GM23338 (cell line): ENCODE results near the gene RSPH4A. TPM values are rescaled to one million over a fixed set of nuclear protein-coding genes. Genes with fewer than 3 reads are reported as not detected.
A peak's percentile ranks its signal among the peaks of the same experiment; 100 is the strongest.

Experiments used
- ATAC-seq: fragments of 200-7000 bp; cut with Tn5 transposase; 3 replicates; pipeline ENCODE4 v1.9.1; 2020
- DNase-seq: peaks from one replicate; pipeline ENCODE4 v3.0.0-alpha.2; 2015; ENCODE audit warnings: low spot score
- H2AFZ ChIP-seq: fragments of 200-600 bp; sonication (generic); 2 replicates; pipeline ENCODE4 v1.8.0; 2016; ENCODE audit warnings: antibody characterized with exemption, mild to moderate bottlenecking, moderate library complexity
- H3F3A ChIP-seq: fragments of 200-600 bp; sonication (generic); replicated peaks from 2 replicates; pipeline ENCODE4 v1.8.0; 2017; ENCODE audit warnings: antibody characterized with exemption, mixed run types, low read depth
- H3K27ac ChIP-seq: fragments of 200-600 bp; sonication (generic); 2 replicates; pipeline ENCODE4 v1.6.1; 2016; ENCODE audit warnings: low read depth
- H3K27me3 ChIP-seq: fragments of 200-600 bp; sonication (generic); 2 replicates; pipeline ENCODE4 v1.8.0; 2016; ENCODE audit warnings: mild to moderate bottlenecking, mixed run types, moderate library complexity; ENCODE audit not compliant: insufficient read depth
- H3K36me3 ChIP-seq: fragments of 200-600 bp; sonication (generic); 2 replicates; pipeline ENCODE4 v1.8.0; 2016; ENCODE audit warnings: mild to moderate bottlenecking; ENCODE audit not compliant: insufficient read depth
- H3K4me1 ChIP-seq: fragments of 200-600 bp; sonication (generic); 2 replicates; pipeline ENCODE4 v1.8.0; 2016; ENCODE audit warnings: mild to moderate bottlenecking, moderate library complexity; ENCODE audit not compliant: insufficient read depth
- H3K4me2 ChIP-seq: fragments of 200-600 bp; sonication (generic); 2 replicates; pipeline ENCODE4 v1.7.1; 2017; ENCODE audit warnings: mixed run types
- H3K4me3 ChIP-seq: fragments of 200-600 bp; sonication (generic); 2 replicates; pipeline ENCODE4 v1.6.1; 2016; ENCODE audit warnings: mixed run types
- H3K79me2 ChIP-seq: fragments of 200-600 bp; sonication (generic); replicated peaks from 2 replicates; pipeline ENCODE4 v1.8.0; 2017; ENCODE audit warnings: mild to moderate bottlenecking; ENCODE audit not compliant: insufficient read depth
- H3K9me2 ChIP-seq: fragments of 200-600 bp; sonication (generic); 2 replicates; pipeline ENCODE4 v1.8.0; 2017; ENCODE audit not compliant: insufficient read depth
- H4K20me1 ChIP-seq: fragments of 200-600 bp; sonication (generic); replicated peaks from 2 replicates; pipeline ENCODE4 v1.8.0; 2017; ENCODE audit warnings: mild to moderate bottlenecking; ENCODE audit not compliant: insufficient read depth
- H3K27ac Mint-ChIP-seq: 2 replicates; pipeline ENCODE4 v1.8.0; 2020; ENCODE audit warnings: inconsistent platforms, mild to moderate bottlenecking, moderate library complexity, mixed read lengths
- H3K27me3 Mint-ChIP-seq: 3 replicates; pipeline ENCODE4 v1.8.0; 2022; ENCODE audit warnings: low read depth, mild to moderate bottlenecking, moderate library complexity, mixed read lengths, inconsistent platforms; ENCODE audit not compliant: insufficient read depth, poor library complexity
- H3K36me3 Mint-ChIP-seq: 3 replicates; pipeline ENCODE4 v1.8.0; 2021; ENCODE audit warnings: low read depth, mild to moderate bottlenecking, inconsistent platforms, moderate library complexity, mixed read lengths
- H3K4me1 Mint-ChIP-seq: 3 replicates; pipeline ENCODE4 v1.8.0; 2020; ENCODE audit warnings: mild to moderate bottlenecking, inconsistent platforms, mixed read lengths
- H3K4me3 Mint-ChIP-seq: 3 replicates; pipeline ENCODE4 v1.8.0; 2021; ENCODE audit warnings: moderate library complexity, mild to moderate bottlenecking, inconsistent platforms, mixed read lengths
- H3K9me3 Mint-ChIP-seq: 3 replicates; pipeline ENCODE4 v1.8.0; 2020; ENCODE audit warnings: moderate library complexity, mild to moderate bottlenecking, inconsistent platforms, mixed read lengths
- CREB1 ChIP-seq: fragments of 250-450 bp; sonication (Bioruptor Pico); IDR thresholded peaks from 2 replicates; pipeline ENCODE4 v1.5.0; 2020; ENCODE audit warnings: low read depth, mild to moderate bottlenecking, moderate library complexity
- EZH2phosphoT487 ChIP-seq: fragments of 200-600 bp; sonication (generic); IDR thresholded peaks from one replicate; pipeline ENCODE4 v1.8.1; 2018; ENCODE audit warnings: antibody characterized with exemption; ENCODE audit not compliant: unreplicated experiment
- JUNB ChIP-seq: IDR thresholded peaks from one replicate; pipeline ENCODE4 v1.6.1; 2016; ENCODE audit warnings: antibody characterized with exemption; ENCODE audit not compliant: unreplicated experiment
- NANOG ChIP-seq: IDR thresholded peaks from 2 replicates; pipeline ENCODE4 v1.6.1; 2016; ENCODE audit warnings: antibody characterized with exemption, borderline replicate concordance
- POLR2AphosphoS5 ChIP-seq: IDR thresholded peaks from 2 replicates; pipeline ENCODE4 v1.6.1; 2016; ENCODE audit warnings: antibody characterized with exemption, low read depth
- STAT1 ChIP-seq: IDR thresholded peaks from one replicate; pipeline ENCODE4 v1.6.1; 2016; ENCODE audit warnings: antibody characterized with exemption; ENCODE audit not compliant: unreplicated experiment
- ZNF114 ChIP-seq: fragments of 250-450 bp; sonication (Bioruptor Pico); IDR thresholded peaks from 2 replicates; pipeline ENCODE4 v1.5.0; 2020; ENCODE audit warnings: mild to moderate bottlenecking, moderate library complexity
- polyA plus RNA-seq: library from polyadenylated mRNA; unstranded; fragments of >200 nt; fragmentation: Nextera tagmentation; extraction: Ambion mirVana; gene quantifications from 2 replicates; pipeline ENCODE4 v1.2.1, GENCODE V29; 2016
- total RNA-seq: library from RNA; depleted of rRNA; stranded (reverse); fragments of >200 nt; shearing (Covaris generic); gene quantifications from 2 replicates; pipeline ENCODE4 v1.2.3, GENCODE V29; 2014
- TF ChIP-seq, protein P1 (sequence below): fragments of 250-450 bp; sonication (Bioruptor Pico); IDR thresholded peaks from 2 replicates; pipeline ENCODE4 v1.5.0; 2020; ENCODE audit warnings: mild to moderate bottlenecking, moderate library complexity
- TF ChIP-seq, protein P2 (sequence below): IDR thresholded peaks from 2 replicates; pipeline ENCODE4 v1.6.1; 2016; ENCODE audit warnings: antibody characterized with exemption

Gene RSPH4A
- total and polyA plus RNA-seq, 2 experiments from 2014 or later: 0.52 to 1.0 TPM

- ATAC-seq: peak; percentile 97
- H3K9me3 Mint-ChIP-seq: no peaks in the 10 kb centered on the region; the same call in 2 of the 3 replicates
- no peaks in the 10 kb centered on the region for H4K20me1 ChIP-seq
- peak within 1 kb of the TSS; percentile 96 for H2AFZ ChIP-seq
- peak; percentile 99 for DNase-seq
- H3K27me3 Mint-ChIP-seq: peaks cover 2% of the 10 kb centered on the region
- H3K27ac ChIP-seq: peak within 1 kb of the TSS; percentile 94
- H3K79me2 ChIP-seq: peaks cover 46% of the 10 kb centered on the region
- H3K4me1 Mint-ChIP-seq: peaks cover 7% of the 10 kb centered on the region
- peak within 1 kb of the TSS; percentile 95 for H3K4me3 ChIP-seq
- H3K27ac Mint-ChIP-seq: peak within 1 kb of the TSS; percentile 100
- peak within 1 kb of the TSS; percentile 100 for H3K4me3 Mint-ChIP-seq
- H3K36me3 Mint-ChIP-seq: no peaks in the 10 kb centered on the region
- H3F3A ChIP-seq: peaks cover 11% of the 10 kb centered on the region
- TF ChIP-seq ZNF114 (CRISPR knock-in tag) (no peak), JUNB (no peak), CREB1 (CRISPR knock-in tag) (peak; percentile 81), STAT1 (no peak), EZH2phosphoT487 (no peak), POLR2AphosphoS5 (peak; percentile 92), NANOG (no peak)
- TF ChIP-seq, protein P1, sequence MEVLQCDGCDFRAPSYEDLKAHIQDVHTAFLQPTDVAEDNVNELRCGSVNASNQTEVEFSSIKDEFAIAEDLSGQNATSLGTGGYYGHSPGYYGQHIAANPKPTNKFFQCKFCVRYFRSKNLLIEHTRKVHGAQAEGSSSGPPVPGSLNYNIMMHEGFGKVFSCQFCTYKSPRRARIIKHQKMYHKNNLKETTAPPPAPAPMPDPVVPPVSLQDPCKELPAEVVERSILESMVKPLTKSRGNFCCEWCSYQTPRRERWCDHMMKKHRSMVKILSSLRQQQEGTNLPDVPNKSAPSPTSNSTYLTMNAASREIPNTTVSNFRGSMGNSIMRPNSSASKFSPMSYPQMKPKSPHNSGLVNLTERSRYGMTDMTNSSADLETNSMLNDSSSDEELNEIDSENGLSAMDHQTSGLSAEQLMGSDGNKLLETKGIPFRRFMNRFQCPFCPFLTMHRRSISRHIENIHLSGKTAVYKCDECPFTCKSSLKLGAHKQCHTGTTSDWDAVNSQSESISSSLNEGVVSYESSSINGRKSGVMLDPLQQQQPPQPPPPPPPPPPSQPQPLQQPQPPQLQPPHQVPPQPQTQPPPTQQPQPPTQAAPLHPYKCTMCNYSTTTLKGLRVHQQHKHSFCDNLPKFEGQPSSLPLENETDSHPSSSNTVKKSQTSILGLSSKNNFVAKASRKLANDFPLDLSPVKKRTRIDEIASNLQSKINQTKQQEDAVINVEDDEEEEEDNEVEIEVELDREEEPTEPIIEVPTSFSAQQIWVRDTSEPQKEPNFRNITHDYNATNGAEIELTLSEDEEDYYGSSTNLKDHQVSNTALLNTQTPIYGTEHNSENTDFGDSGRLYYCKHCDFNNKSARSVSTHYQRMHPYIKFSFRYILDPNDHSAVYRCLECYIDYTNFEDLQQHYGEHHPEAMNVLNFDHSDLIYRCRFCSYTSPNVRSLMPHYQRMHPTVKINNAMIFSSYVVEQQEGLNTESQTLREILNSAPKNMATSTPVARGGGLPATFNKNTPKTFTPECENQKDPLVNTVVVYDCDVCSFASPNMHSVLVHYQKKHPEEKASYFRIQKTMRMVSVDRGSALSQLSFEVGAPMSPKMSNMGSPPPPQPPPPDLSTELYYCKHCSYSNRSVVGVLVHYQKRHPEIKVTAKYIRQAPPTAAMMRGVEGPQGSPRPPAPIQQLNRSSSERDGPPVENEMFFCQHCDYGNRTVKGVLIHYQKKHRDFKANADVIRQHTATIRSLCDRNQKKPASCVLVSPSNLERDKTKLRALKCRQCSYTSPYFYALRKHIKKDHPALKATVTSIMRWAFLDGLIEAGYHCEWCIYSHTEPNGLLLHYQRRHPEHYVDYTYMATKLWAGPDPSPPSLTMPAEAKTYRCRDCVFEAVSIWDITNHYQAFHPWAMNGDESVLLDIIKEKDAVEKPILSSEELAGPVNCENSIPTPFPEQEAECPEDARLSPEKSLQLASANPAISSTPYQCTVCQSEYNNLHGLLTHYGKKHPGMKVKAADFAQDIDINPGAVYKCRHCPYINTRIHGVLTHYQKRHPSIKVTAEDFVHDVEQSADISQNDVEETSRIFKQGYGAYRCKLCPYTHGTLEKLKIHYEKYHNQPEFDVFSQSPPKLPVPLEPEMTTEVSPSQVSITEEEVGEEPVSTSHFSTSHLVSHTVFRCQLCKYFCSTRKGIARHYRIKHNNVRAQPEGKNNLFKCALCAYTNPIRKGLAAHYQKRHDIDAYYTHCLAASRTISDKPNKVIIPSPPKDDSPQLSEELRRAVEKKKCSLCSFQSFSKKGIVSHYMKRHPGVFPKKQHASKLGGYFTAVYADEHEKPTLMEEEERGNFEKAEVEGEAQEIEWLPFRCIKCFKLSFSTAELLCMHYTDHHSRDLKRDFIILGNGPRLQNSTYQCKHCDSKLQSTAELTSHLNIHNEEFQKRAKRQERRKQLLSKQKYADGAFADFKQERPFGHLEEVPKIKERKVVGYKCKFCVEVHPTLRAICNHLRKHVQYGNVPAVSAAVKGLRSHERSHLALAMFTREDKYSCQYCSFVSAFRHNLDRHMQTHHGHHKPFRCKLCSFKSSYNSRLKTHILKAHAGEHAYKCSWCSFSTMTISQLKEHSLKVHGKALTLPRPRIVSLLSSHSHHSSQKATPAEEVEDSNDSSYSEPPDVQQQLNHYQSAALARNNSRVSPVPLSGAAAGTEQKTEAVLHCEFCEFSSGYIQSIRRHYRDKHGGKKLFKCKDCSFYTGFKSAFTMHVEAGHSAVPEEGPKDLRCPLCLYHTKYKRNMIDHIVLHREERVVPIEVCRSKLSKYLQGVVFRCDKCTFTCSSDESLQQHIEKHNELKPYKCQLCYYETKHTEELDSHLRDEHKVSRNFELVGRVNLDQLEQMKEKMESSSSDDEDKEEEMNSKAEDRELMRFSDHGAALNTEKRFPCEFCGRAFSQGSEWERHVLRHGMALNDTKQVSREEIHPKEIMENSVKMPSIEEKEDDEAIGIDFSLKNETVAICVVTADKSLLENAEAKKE: no peak
- TF ChIP-seq, protein P2, sequence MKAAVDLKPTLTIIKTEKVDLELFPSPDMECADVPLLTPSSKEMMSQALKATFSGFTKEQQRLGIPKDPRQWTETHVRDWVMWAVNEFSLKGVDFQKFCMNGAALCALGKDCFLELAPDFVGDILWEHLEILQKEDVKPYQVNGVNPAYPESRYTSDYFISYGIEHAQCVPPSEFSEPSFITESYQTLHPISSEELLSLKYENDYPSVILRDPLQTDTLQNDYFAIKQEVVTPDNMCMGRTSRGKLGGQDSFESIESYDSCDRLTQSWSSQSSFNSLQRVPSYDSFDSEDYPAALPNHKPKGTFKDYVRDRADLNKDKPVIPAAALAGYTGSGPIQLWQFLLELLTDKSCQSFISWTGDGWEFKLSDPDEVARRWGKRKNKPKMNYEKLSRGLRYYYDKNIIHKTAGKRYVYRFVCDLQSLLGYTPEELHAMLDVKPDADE: peak; percentile 93
- no peaks in the 10 kb centered on the region for H3K9me2 ChIP-seq
- H3K4me2 ChIP-seq: peak within 1 kb of the TSS; percentile 95
- H3K4me1 ChIP-seq: peaks cover 11% of the 10 kb centered on the region; the same call in 1 of the 2 replicates
- H3K27me3 ChIP-seq: no peaks in the 10 kb centered on the region
- no peaks in the 10 kb centered on the region for H3K36me3 ChIP-seq
These were observed 45.2 kb upstream of the RSPH4A start, which contains the start of gene RWDD1 for GRCh38 chr6:116570856-116571682. Gene RWDD1, plus strand, starts transcription at chr6:116571504. Its CDS starts 79 bp downstream, at chr6:116571583.
